ENCODE measurements around the gene FANCC. TPM values are rescaled to one million over a fixed set of nuclear protein-coding genes. Genes with fewer than 3 reads are reported as not detected.

Gene FANCC
- total and polyA plus RNA-seq, 4 donors: 8.3 to 32.4 (median 11.5) TPM

DNA sequence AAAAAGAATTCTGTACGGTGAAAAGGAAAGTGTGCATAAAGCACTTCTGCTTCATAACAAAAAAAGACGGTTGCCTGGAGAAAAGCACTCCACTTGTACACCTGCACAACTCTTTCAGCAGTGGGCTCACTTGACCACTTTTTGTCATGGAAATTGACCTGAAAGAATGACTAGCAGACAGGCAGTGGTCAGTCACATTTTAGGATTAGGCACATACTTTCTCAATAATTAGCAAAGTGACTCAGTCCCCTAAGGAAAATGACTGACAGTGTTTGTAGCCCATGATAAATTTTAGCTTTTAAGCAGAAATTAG is 169.3 kb downstream of the FANCC start:
- 48% methylated on average over 2 of the region's 2 CpGs for WGBS
- Histone ChIP-seq H3K36me3 (ENCODE audit: control insufficient read depth in 4 of 4, insufficient read depth in 3 of 4, low read depth in 1 of 4, low read length in 3 of 4) (no peaks in the 10 kb centered on the region), H3K4me3 (ENCODE audit: low read depth in 1 of 3, low read length in 3 of 3) (peak overlapping the region in 1 of 3 donors; percentile 9), H3K9ac (ENCODE audit: low read depth in 1 of 2, low read length in 2 of 2) (peak overlapping the region in 1 of 2 donors; percentile 30), H3K27ac (ENCODE audit: low read depth in 1 of 2, low read length in 2 of 2) (peak overlapping the region; percentile 63 to 81), H3K27me3 (ENCODE audit: control insufficient read depth in 4 of 4, insufficient read depth in 4 of 4, low read length in 3 of 4) (no peaks in the 10 kb centered on the region), H3K4me1 (ENCODE audit: control insufficient read depth in 4 of 4, insufficient read depth in 4 of 4, low read length in 3 of 4) (peaks cover 0 to 24% (median 0%) of the 10 kb centered on the region in 4 donors), H3K9me3 (ENCODE audit: control insufficient read depth in 4 of 4, low read length in 3 of 4) (no peaks in the 10 kb centered on the region)
- no peak for TF ChIP-seq FOXA1 (IDR thresholded peaks at IDR 0.05)
- TF ChIP-seq JUND (IDR thresholded peaks at IDR 0.05): no peak
- no peak for TF ChIP-seq ATF3 (IDR thresholded peaks at IDR 0.05)
- no peak for TF ChIP-seq SP1 (IDR thresholded peaks at IDR 0.05)
- no peak for TF ChIP-seq TAF1 (conservative IDR thresholded peaks at IDR 0.05)
- TF ChIP-seq EGR1 (IDR thresholded peaks at IDR 0.05; ENCODE audit: low read depth in 2 of 2): no peak
- no peak for TF ChIP-seq RXRA (IDR thresholded peaks at IDR 0.05)
- no peak for TF ChIP-seq HNF4A (conservative IDR thresholded peaks at IDR 0.05)
- no peak for TF ChIP-seq MAX (IDR thresholded peaks at IDR 0.05)
- no peak for TF ChIP-seq NR2F2 (IDR thresholded peaks at IDR 0.05)
- TF ChIP-seq RAD21 (IDR thresholded peaks at IDR 0.05): no peak
- no peak for TF ChIP-seq ZBTB33 (IDR thresholded peaks at IDR 0.05)
- TF ChIP-seq FOXA2 (IDR thresholded peaks at IDR 0.05): no peak
- TF ChIP-seq REST (IDR thresholded peaks at IDR 0.05): no peak
- no peak for DNase-seq (ENCODE audit: low spot score)

GRCh38 chr9:95147452-95148207 is 169.9 kb downstream of the FANCC start:
- no peaks in the 10 kb centered on the region for H3K36me3 ChIP-seq (ENCODE audit: control insufficient read depth in 4 of 4, insufficient read depth in 3 of 4, low read depth in 1 of 4, low read length in 3 of 4)
- TF ChIP-seq TAF1 (conservative IDR thresholded peaks at IDR 0.05) (no peak), ZBTB33 (IDR thresholded peaks at IDR 0.05) (no peak), RAD21 (IDR thresholded peaks at IDR 0.05) (no peak), FOXA2 (IDR thresholded peaks at IDR 0.05) (peak; percentile 39), YY1 (IDR thresholded peaks at IDR 0.05) (peak; percentile 46), EGR1 (IDR thresholded peaks at IDR 0.05; ENCODE audit: low read depth in 2 of 2) (no peak), HNF4A (conservative IDR thresholded peaks at IDR 0.05) (peak in 1 of 2 donors; percentile 10), SP1 (IDR thresholded peaks at IDR 0.05) (peak; percentile 52), CTCF (IDR thresholded peaks at IDR 0.05; ENCODE audit: low read depth, low read length, missing input control) (no peak), ATF3 (IDR thresholded peaks at IDR 0.05) (no peak), MAX (IDR thresholded peaks at IDR 0.05) (peak; percentile 24)
- peak overlapping the region in 1 of 3 donors; percentile 9 for H3K4me3 ChIP-seq (ENCODE audit: low read depth in 1 of 3, low read length in 3 of 3)
- H3K27ac ChIP-seq (ENCODE audit: low read depth in 1 of 2, low read length in 2 of 2): peak overlapping the region; percentile 63 to 81
- H3K27me3 ChIP-seq (ENCODE audit: control insufficient read depth in 4 of 4, insufficient read depth in 4 of 4, low read length in 3 of 4): no peaks in the 10 kb centered on the region
- peaks cover 0 to 24% (median 0%) of the 10 kb centered on the region in 4 donors for H3K4me1 ChIP-seq (ENCODE audit: control insufficient read depth in 4 of 4, insufficient read depth in 4 of 4, low read length in 3 of 4)
- WGBS: 37% methylated on average over 7 of the region's 7 CpGs
- peak overlapping the region in 1 of 2 donors; percentile 30 for H3K9ac ChIP-seq (ENCODE audit: low read depth in 1 of 2, low read length in 2 of 2)
- DNase-seq (ENCODE audit: low spot score): no peak
- no peaks in the 10 kb centered on the region for H3K9me3 ChIP-seq (ENCODE audit: control insufficient read depth in 4 of 4, low read length in 3 of 4)

Data from liver (tissue), 9 donors.